Stimulated activated naive CD8-positive, alpha-beta T cell treated with anti-CD3 and anti-CD28 coated beads, Interleukin-15, amount 100 ng/mL, for 72 hours (primary cell): ENCODE results near the gene THSD7B.
"Not testable (repeated sequence)": the region's sequence is repeated elsewhere in the genome, so short reads cannot be mapped to it uniquely, and the experiment has no call there.

Experiments used
- ATAC-seq: fragments of 150-1000 bp; cut with Tn5 transposase; 2 replicates; pipeline ENCODE4 v1.10.0; 2021; ENCODE audit warnings: mild to moderate bottlenecking, moderate library complexity
- DNase-seq, 2 donors: peaks; one replicate each; pipeline ENCODE4 v3.0.0; 2021 to 2022
- H3K27ac Mint-ChIP-seq, 2 donors: one replicate each; pipeline ENCODE4 v1.8.0; 2022; ENCODE audit warnings: mild to moderate bottlenecking in 2 of 2, mixed read lengths in 2 of 2, moderate library complexity in 2 of 2
- H3K27me3 Mint-ChIP-seq: one replicate; pipeline ENCODE4 v1.8.0; 2022; ENCODE audit warnings: mixed read lengths
- H3K4me1 Mint-ChIP-seq: one replicate; pipeline ENCODE4 v1.8.0; 2022; ENCODE audit warnings: mild to moderate bottlenecking, mixed read lengths
- H3K4me3 Mint-ChIP-seq, 2 donors: one replicate each; pipeline ENCODE4 v1.8.0; 2022; ENCODE audit warnings: mild to moderate bottlenecking in 2 of 2, mixed read lengths in 2 of 2, moderate library complexity in 1 of 2
- H3K9me3 Mint-ChIP-seq, 2 donors: one replicate each; pipeline ENCODE4 v1.8.0; 2022; ENCODE audit warnings: mixed read lengths in 2 of 2

Gene THSD7B

DNA sequence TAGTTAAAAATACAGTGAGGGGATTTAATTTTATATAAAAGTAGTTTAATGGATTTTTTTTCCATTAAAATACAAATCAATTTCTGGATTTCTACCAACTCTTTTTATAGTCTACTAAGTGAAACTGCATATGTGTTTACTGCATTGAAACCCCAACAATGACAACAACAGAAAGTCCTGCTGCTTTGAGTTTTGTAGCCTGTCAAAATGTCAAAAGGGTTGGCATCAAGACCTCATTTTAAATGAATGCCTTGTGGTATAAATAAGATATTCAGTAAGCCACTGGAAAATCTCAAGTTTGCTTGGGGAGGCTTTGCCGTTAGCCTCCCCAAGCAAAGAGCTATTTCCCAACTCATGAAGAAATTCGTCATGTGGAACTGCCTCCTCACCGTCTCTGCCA, 758.6 kb downstream of the THSD7B start:
- Mint-ChIP-seq H3K9me3 (peaks cover 0 to 4% of the 10 kb centered on the region in 2 donors), H3K4me3 (no peak overlapping the region), H3K27me3 (no peaks in the 10 kb centered on the region), H3K27ac (no peak overlapping the region), H3K4me1 (no peaks in the 10 kb centered on the region)
- no peak for DNase-seq
- ATAC-seq = no peak

DNA sequence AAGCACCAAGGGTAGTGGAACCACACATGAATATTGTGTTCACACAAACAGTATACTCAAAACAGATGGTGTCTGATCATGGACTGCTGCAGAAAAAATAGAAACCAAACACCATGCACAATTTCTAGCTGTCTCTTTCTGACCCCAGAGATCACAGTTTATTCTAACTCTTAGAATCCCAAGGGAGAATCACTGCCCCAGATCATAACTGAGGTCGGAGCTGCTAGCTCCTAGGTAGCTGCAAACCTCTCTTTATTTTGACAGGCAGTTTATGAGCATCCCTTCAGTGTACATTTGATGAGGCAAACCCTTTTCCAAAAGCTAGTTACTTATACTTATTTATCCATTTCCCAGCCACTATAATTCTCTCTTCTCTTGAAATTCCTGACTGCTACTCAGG, 759.8 kb downstream of the THSD7B start:
- H3K27ac Mint-ChIP-seq = no peak overlapping the region
- no peaks in the 10 kb centered on the region for H3K27me3 Mint-ChIP-seq
- H3K9me3 Mint-ChIP-seq = peaks cover 0 to 4% of the 10 kb centered on the region in 2 donors
- DNase-seq (no peak), ATAC-seq (no peak)
- no peak overlapping the region for H3K4me3 Mint-ChIP-seq
- H3K4me1 Mint-ChIP-seq = no peaks in the 10 kb centered on the region

- DNase-seq (no peak), ATAC-seq (no peak)
- H3K9me3 Mint-ChIP-seq = peaks cover 0 to 4% of the 10 kb centered on the region in 2 donors
- H3K4me3 Mint-ChIP-seq = no peak overlapping the region
- H3K27me3 Mint-ChIP-seq = no peaks in the 10 kb centered on the region
- no peaks in the 10 kb centered on the region for H3K4me1 Mint-ChIP-seq
- H3K27ac Mint-ChIP-seq = peak overlapping the region in 1 of 2 donors; percentile 59
These were observed 760.4 kb downstream of the THSD7B start for GRCh38 chr2:137525641-137526190.

GRCh38 chr2:137535897-137536296, 770.6 kb downstream of the THSD7B start:
- ATAC-seq (no peak), DNase-seq (no peak)
- no peak overlapping the region for H3K27ac Mint-ChIP-seq
- H3K27me3 Mint-ChIP-seq = no peaks in the 10 kb centered on the region
- H3K4me3 Mint-ChIP-seq = no peak overlapping the region
- H3K9me3 Mint-ChIP-seq = peaks cover 3 to 5% of the 10 kb centered on the region in 2 donors
- H3K4me1 Mint-ChIP-seq = no peaks in the 10 kb centered on the region

- Mint-ChIP-seq H3K4me1 (no peaks in the 10 kb centered on the region), H3K27me3 (no peaks in the 10 kb centered on the region), H3K27ac (no peak overlapping the region), H3K4me3 (no peak overlapping the region), H3K9me3 (peaks cover 6 to 12% of the 10 kb centered on the region in 2 donors)
- ATAC-seq = no peak
- DNase-seq = no peak
These were observed 774.0 kb downstream of the THSD7B start for GRCh38 chr2:137539336-137539735.

DNA sequence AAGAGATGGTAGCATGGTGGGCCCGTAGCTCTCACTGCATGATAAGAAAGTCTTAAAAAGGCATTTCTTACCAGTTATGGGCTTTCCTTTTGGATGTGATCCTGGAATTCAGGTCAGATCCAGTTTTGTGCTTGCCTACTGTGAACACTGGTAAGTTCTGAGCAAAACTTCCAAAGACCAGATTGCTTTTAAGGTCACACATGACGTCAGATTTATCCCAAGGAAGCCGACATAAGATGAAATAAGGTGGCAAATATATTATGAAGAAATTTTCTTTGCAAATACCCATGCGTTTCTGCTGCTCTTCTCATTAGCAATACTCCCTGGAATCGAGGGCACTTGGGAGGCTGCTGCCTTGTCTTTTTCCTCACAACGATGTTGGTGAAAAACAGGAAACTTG, 782.5 kb downstream of the THSD7B start:
- DNase-seq (no peak), ATAC-seq (no peak)
- Mint-ChIP-seq H3K9me3 (no peaks in the 10 kb centered on the region), H3K4me1 (no peaks in the 10 kb centered on the region), H3K4me3 (no peak overlapping the region), H3K27me3 (no peaks in the 10 kb centered on the region), H3K27ac (no peak overlapping the region)

- no peak overlapping the region for H3K4me3 Mint-ChIP-seq
- ATAC-seq (no peak), DNase-seq (no peak)
- H3K9me3 Mint-ChIP-seq = peaks cover 8 to 10% of the 10 kb centered on the region in 2 donors
- H3K4me1 Mint-ChIP-seq = no peaks in the 10 kb centered on the region
- no peaks in the 10 kb centered on the region for H3K27me3 Mint-ChIP-seq
- no peak overlapping the region for H3K27ac Mint-ChIP-seq
These were observed 801.0 kb downstream of the THSD7B start for GRCh38 chr2:137566387-137566786.

GRCh38 chr2:137570484-137570883, 805.1 kb downstream of the THSD7B start:
- H3K4me1 Mint-ChIP-seq = no peaks in the 10 kb centered on the region
- ATAC-seq = no peak
- no peak overlapping the region for H3K27ac Mint-ChIP-seq

GRCh38 chr2:137587834-137588233, 822.5 kb downstream of the THSD7B start:
- H3K9me3 Mint-ChIP-seq = peaks cover 15 to 39% of the 10 kb centered on the region in 2 donors
- H3K4me3 Mint-ChIP-seq, H3K27ac Mint-ChIP-seq, DNase-seq, ATAC-seq, H3K27me3 Mint-ChIP-seq, H3K4me1 Mint-ChIP-seq: not testable (repeated sequence)

More at GRCh38 chr2:137570484-137570883, 805.1 kb downstream of the THSD7B start:
- Mint-ChIP-seq H3K27me3 (no peaks in the 10 kb centered on the region), H3K4me3 (no peak overlapping the region), H3K9me3 (peaks cover 8 to 10% of the 10 kb centered on the region in 2 donors)
- no peak for DNase-seq

DNA sequence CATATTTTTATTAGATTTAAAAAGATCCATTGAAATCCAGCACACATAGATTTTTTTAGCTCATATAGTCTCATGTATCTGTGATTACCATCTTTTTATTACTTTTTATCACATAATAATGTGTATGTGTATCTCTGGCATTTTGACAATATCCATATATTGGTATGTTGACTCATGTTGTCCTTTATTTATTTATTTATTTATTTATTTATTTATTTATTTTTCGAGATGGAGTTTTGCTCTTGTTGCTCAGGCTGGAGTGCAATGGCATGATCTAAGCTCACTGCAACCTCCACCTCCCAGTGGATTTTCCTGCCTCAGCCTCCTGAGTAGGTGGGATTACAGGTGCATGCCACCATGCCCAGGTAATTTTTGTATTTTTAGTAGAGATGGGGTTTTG, 823.2 kb downstream of the THSD7B start:
- peaks cover 15 to 36% of the 10 kb centered on the region in 2 donors for H3K9me3 Mint-ChIP-seq
- not testable (repeated sequence) for H3K27ac Mint-ChIP-seq, ATAC-seq, H3K4me3 Mint-ChIP-seq, DNase-seq, H3K27me3 Mint-ChIP-seq, H3K4me1 Mint-ChIP-seq

DNA sequence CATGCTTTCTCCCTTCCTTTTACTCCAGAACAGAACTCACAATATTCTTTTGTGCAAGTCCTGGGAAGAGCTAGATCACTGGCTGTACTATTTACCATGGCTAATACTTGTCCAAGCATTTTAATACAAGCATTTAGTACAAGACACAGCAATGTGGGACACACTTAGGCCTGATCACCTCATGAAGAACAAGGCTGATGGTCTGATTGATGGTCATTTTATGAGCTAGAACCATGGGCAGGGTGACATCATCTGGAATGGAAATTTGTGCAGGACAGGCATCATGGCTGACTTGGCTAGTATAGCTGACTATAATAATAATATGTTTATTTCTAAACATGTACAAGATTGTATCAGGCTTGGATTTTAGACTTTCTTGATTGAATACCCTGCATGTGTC, 824.8 kb downstream of the THSD7B start:
- Mint-ChIP-seq H3K27ac (no peak overlapping the region), H3K4me3 (no peak overlapping the region), H3K9me3 (peaks cover 15 to 21% of the 10 kb centered on the region in 2 donors), H3K27me3 (no peaks in the 10 kb centered on the region), H3K4me1 (no peaks in the 10 kb centered on the region)
- DNase-seq = no peak
- no peak for ATAC-seq

- Mint-ChIP-seq H3K27ac (no peak overlapping the region), H3K4me3 (no peak overlapping the region), H3K27me3 (no peaks in the 10 kb centered on the region), H3K4me1 (no peaks in the 10 kb centered on the region), H3K9me3 (peaks cover 7 to 8% of the 10 kb centered on the region in 2 donors)
- no peak for DNase-seq
- no peak for ATAC-seq
These were observed 842.5 kb downstream of the THSD7B start for GRCh38 chr2:137607722-137608318.

DNA sequence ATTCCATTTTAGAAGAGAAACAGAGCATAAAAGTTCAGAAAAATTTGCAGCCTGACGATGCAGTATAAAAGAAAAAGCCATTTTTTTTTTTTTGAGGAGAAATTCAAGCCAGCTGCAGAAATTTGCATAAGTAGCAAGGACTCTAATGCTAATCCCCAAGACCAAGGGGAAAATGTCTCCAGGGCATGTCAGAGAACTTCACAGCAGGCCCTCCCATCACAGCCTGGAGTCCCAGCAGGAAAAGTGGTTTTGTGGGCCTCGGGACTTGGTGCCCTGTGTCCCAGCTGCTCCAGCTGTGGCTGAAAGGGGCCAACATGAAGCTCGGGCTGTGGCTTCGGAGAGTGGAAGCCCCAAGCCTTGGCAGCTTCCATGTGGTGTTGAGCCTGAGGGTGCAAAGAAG, 873.6 kb downstream of the THSD7B start:
- Mint-ChIP-seq H3K4me3 (no peak overlapping the region), H3K27ac (no peak overlapping the region), H3K27me3 (no peaks in the 10 kb centered on the region), H3K9me3 (no peaks in the 10 kb centered on the region), H3K4me1 (no peaks in the 10 kb centered on the region)
- ATAC-seq = no peak
- DNase-seq = no peak

DNA sequence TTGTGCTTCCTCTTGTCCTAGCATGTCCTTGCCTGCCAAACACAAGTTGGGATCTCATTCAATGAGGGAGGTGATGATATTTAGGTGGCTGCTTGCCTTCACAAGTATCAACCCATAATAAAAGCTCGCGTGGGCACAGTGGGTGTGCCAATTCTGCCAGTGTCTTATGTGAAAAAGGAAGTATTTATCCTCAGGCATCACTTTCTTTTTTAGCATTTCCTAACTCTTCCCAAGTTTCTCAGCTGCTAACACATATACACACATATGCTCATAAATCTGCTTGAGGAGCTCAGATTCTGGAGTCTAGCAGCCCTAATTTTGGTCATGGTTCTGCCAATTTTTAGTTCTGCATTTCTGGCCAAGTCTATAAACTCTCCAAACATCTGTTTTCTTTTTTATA, 879.4 kb downstream of the THSD7B start:
- H3K9me3 Mint-ChIP-seq = no peaks in the 10 kb centered on the region
- no peak overlapping the region for H3K4me3 Mint-ChIP-seq
- no peaks in the 10 kb centered on the region for H3K27me3 Mint-ChIP-seq
- no peaks in the 10 kb centered on the region for H3K4me1 Mint-ChIP-seq
- no peak for DNase-seq
- H3K27ac Mint-ChIP-seq = no peak overlapping the region
- no peak for ATAC-seq

- no peak for DNase-seq
These were observed 888.7 kb downstream of the THSD7B start for GRCh38 chr2:137654046-137654445.

DNA sequence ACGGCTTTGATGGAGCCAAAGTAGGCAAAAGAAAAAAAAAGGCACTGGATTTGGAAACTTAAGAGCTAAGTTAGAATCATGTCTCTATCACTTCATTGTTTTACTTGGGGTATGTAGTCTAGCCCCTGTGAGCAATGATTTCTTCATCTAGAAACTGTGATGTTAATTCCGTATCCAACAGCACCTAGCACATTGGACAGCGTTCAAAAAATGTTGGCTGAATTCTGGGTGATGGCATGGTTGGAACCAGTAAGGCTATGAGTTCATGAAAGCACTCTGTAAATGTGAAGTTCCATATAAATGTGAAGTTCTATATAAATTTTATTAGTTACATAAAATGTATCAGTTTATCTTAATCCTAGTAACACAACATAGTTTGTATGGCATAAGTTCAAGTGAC, 890.5 kb downstream of the THSD7B start:
- Mint-ChIP-seq H3K4me1 (no peaks in the 10 kb centered on the region), H3K9me3 (peaks cover 6 to 15% of the 10 kb centered on the region in 2 donors), H3K4me3 (no peak overlapping the region), H3K27me3 (no peaks in the 10 kb centered on the region), H3K27ac (no peak overlapping the region)
- ATAC-seq = no peak
- no peak for DNase-seq

More at GRCh38 chr2:137654046-137654445, 888.7 kb downstream of the THSD7B start:
- H3K4me1 Mint-ChIP-seq = no peaks in the 10 kb centered on the region
- H3K27me3 Mint-ChIP-seq = no peaks in the 10 kb centered on the region
- ATAC-seq = no peak
- no peak overlapping the region for H3K4me3 Mint-ChIP-seq
- H3K9me3 Mint-ChIP-seq = peaks cover 6 to 15% of the 10 kb centered on the region in 2 donors
- H3K27ac Mint-ChIP-seq = no peak overlapping the region

DNA sequence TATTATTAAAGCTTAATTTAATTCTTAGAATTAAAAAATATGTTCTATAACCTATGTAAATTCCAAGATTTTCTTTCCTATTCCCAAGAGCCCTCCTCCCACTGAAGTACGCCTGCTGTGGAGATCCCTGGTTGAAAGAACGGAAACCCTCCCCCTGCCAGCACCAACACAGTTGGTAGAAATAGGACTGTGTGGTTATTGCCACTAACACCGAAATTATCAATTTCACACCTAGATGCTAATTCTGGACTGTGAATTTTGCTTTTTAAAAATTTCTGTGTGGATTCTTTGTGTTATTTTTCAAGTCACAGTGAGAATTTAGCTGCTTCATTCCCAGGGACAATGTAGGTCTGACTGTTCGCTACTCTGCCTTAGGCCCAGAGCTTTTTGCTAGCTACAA, 893.1 kb downstream of the THSD7B start:
- no peak overlapping the region for H3K4me3 Mint-ChIP-seq
- H3K27ac Mint-ChIP-seq = no peak overlapping the region
- H3K9me3 Mint-ChIP-seq = peaks cover 10 to 11% of the 10 kb centered on the region in 2 donors
- no peak for ATAC-seq
- H3K27me3 Mint-ChIP-seq = no peaks in the 10 kb centered on the region
- no peak for DNase-seq
- no peaks in the 10 kb centered on the region for H3K4me1 Mint-ChIP-seq
